HEK293 (cell line): ENCODE measurements around the gene ADH6.

Experiments used
- CTCF ChIA-PET: fragments of 350-600 bp; formaldehyde crosslinking; extraction: SDS; loops from one replicate; lab custom pipeline; 2021; ENCODE audit warnings: antibody characterized with exemption; lab: Yijun Ruan, JAX
- POLR2A ChIA-PET: fragments of 300-600 bp; formaldehyde crosslinking; extraction: SDS; loops from one replicate; lab custom pipeline; 2020; ENCODE audit warnings: antibody characterized with exemption, inconsistent platforms; lab: Yijun Ruan, JAX
- H3K27ac ChIP-seq: fragments of 200-500 bp; sonication (Bioruptor generic); 2 replicates; pipeline ENCODE4 v1.5.1; 2014; ENCODE audit warnings: low read depth, low read length, control low read depth, inconsistent platforms; ENCODE audit errors: extremely low read depth
- H3K36me3 ChIP-seq, 2 experiments: fragments of 200-500 bp in 1 of 2; sonication (Bioruptor generic) in 1 of 2; 1 replicate in 1 of 2; 2 replicates in 1 of 2; pipeline ENCODE4 v1.5.1; 2014 to 2017; ENCODE audit warnings: inconsistent platforms in 2 of 2, low read length in 2 of 2; ENCODE audit not compliant: control insufficient read depth in 2 of 2, insufficient read depth in 1 of 2
- H3K4me1 ChIP-seq: fragments of 200-500 bp; sonication (Bioruptor generic); 2 replicates; pipeline ENCODE4 v1.5.1; 2014; ENCODE audit warnings: mild to moderate bottlenecking, low read length, inconsistent platforms; ENCODE audit not compliant: control insufficient read depth, insufficient read depth
- H3K4me3 ChIP-seq: 2 replicates; pipeline ENCODE4 v1.5.1; 2011; ENCODE audit warnings: low read depth, mild to moderate bottlenecking, control low read depth, low read length, moderate library complexity
- H3K9me3 ChIP-seq: fragments of 200-500 bp; sonication (Bioruptor generic); 2 replicates; pipeline ENCODE4 v1.5.1; 2014; ENCODE audit warnings: low read depth, low read length, inconsistent platforms; ENCODE audit not compliant: control insufficient read depth, insufficient read depth
- FEZF1 ChIP-seq: fragments of 450-650 bp; formaldehyde crosslinking; IDR thresholded peaks from 2 replicates; pipeline ENCODE4 v1.5.1; 2016; ENCODE audit warnings: missing biosample characterization, missing genetic modification characterization
- OSR2 ChIP-seq: fragments of 450-650 bp; formaldehyde crosslinking; IDR thresholded peaks from 2 replicates; pipeline ENCODE4 v1.5.1; 2016; ENCODE audit warnings: missing biosample characterization, missing genetic modification characterization
- SCRT2 ChIP-seq: fragments of 450-650 bp; formaldehyde crosslinking; IDR thresholded peaks from 2 replicates; pipeline ENCODE4 v1.5.1; 2016; ENCODE audit warnings: missing biosample characterization, missing genetic modification characterization
- ZBTB21 ChIP-seq: fragments of 450-650 bp; formaldehyde crosslinking; IDR thresholded peaks from 2 replicates; pipeline ENCODE4 v1.5.1; 2017; ENCODE audit warnings: missing biosample characterization, missing genetic modification characterization
- ZIC2 ChIP-seq: fragments of 450-650 bp; formaldehyde crosslinking; IDR thresholded peaks from 2 replicates; pipeline ENCODE4 v1.5.1; 2016; ENCODE audit warnings: missing biosample characterization, missing genetic modification characterization
- ZNF121 ChIP-seq: fragments of 450-650 bp; formaldehyde crosslinking; IDR thresholded peaks from 2 replicates; pipeline ENCODE4 v1.5.1; 2016; ENCODE audit warnings: missing biosample characterization, missing genetic modification characterization
- ZNF169 ChIP-seq: fragments of 450-650 bp; formaldehyde crosslinking; IDR thresholded peaks from 2 replicates; pipeline ENCODE4 v1.5.1; 2016; ENCODE audit warnings: missing biosample characterization, missing genetic modification characterization
- ZNF175 ChIP-seq: fragments of 450-650 bp; formaldehyde crosslinking; IDR thresholded peaks from 2 replicates; pipeline ENCODE4 v1.5.1; 2016; ENCODE audit warnings: missing biosample characterization, missing genetic modification characterization
- ZNF302 ChIP-seq: fragments of 450-650 bp; formaldehyde crosslinking; IDR thresholded peaks from 2 replicates; pipeline ENCODE4 v1.5.1; 2016; ENCODE audit warnings: missing biosample characterization, missing genetic modification characterization, low read depth
- ZNF37A ChIP-seq: fragments of 450-650 bp; IDR thresholded peaks from 2 replicates; pipeline ENCODE4 v1.5.1; 2018; ENCODE audit warnings: missing biosample characterization, missing genetic modification characterization
- ZNF394 ChIP-seq: fragments of 450-650 bp; formaldehyde crosslinking; IDR thresholded peaks from 2 replicates; pipeline ENCODE4 v1.5.1; 2016; ENCODE audit warnings: missing biosample characterization, missing genetic modification characterization, mild to moderate bottlenecking, moderate library complexity, borderline replicate concordance
- ZNF426 ChIP-seq: fragments of 450-650 bp; formaldehyde crosslinking; IDR thresholded peaks from 2 replicates; pipeline ENCODE4 v1.5.1; 2017; ENCODE audit warnings: missing biosample characterization, missing genetic modification characterization, mild to moderate bottlenecking, inconsistent platforms, moderate library complexity
- ZNF514 ChIP-seq: fragments of 450-650 bp; formaldehyde crosslinking; IDR thresholded peaks from 2 replicates; pipeline ENCODE4 v1.5.1; 2016; ENCODE audit warnings: missing biosample characterization, missing genetic modification characterization
- ZNF585B ChIP-seq: fragments of 450-650 bp; formaldehyde crosslinking; IDR thresholded peaks from 2 replicates; pipeline ENCODE4 v1.5.1; 2016; ENCODE audit warnings: missing biosample characterization, missing genetic modification characterization
- ZNF610 ChIP-seq: fragments of 450-650 bp; formaldehyde crosslinking; IDR thresholded peaks from 2 replicates; pipeline ENCODE4 v1.5.1; 2016; ENCODE audit warnings: missing biosample characterization, missing genetic modification characterization, borderline replicate concordance
- ZNF623 ChIP-seq: fragments of 450-650 bp; formaldehyde crosslinking; IDR thresholded peaks from 2 replicates; pipeline ENCODE4 v1.5.1; 2016; ENCODE audit warnings: missing biosample characterization, missing genetic modification characterization
- ZNF624 ChIP-seq: fragments of 450-650 bp; formaldehyde crosslinking; IDR thresholded peaks from 2 replicates; pipeline ENCODE4 v1.5.1; 2017; ENCODE audit warnings: missing biosample characterization, missing genetic modification characterization
- ZNF707 ChIP-seq: fragments of 450-650 bp; formaldehyde crosslinking; IDR thresholded peaks from 2 replicates; pipeline ENCODE4 v1.5.1; 2016; ENCODE audit warnings: missing biosample characterization, missing genetic modification characterization
- ZNF768 ChIP-seq: fragments of 450-650 bp; formaldehyde crosslinking; IDR thresholded peaks from 2 replicates; pipeline ENCODE4 v1.5.1; 2018; ENCODE audit warnings: missing biosample characterization, mild to moderate bottlenecking, missing genetic modification characterization
- TF ChIP-seq, protein P1 (sequence below): fragments of 450-650 bp; formaldehyde crosslinking; IDR thresholded peaks from 2 replicates; pipeline ENCODE4 v1.5.1; 2017; ENCODE audit warnings: missing biosample characterization, missing genetic modification characterization
- TF ChIP-seq, protein P2 (sequence below): fragments of 450-650 bp; formaldehyde crosslinking; IDR thresholded peaks from 2 replicates; pipeline ENCODE4 v1.5.1; 2016; ENCODE audit warnings: missing biosample characterization, missing genetic modification characterization, borderline replicate concordance
- TF ChIP-seq, protein P3 (sequence below): fragments of 450-650 bp; formaldehyde crosslinking; IDR thresholded peaks from 2 replicates; pipeline ENCODE4 v1.5.1; 2017; ENCODE audit warnings: missing biosample characterization, missing genetic modification characterization

The ADH6 gene

DNA sequence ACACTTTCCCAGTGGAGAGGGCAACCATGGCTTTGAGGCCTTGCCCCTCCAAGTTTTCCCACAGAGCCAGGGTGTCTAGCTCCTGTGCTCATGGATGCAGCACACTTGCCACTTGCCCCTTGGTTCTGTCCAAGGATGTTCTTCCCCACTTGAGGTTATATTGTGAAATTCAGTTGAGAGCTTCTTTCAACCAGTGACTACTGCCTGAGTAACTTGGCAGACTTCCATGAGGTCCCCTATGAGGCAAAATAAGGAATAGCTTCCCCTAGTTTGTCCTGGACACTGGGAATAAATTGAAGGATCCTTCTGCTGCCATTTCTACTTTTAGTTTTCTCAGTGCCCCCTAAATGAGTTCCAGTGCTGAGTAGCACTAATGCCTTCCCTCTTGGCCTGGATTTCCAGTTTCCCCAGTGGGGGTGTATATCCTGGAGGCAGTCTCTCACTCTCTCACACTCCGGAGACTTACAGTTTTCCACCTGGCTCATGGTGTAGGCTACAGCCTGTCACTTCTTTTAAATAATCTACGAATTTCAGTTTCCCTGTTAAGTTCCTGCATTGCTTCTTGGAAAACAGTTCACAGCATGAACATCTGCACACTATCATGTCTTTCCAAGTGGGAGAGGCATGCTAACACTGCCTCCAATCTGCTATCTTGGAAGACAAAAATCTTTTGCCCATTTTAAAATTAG lies 38.5 kb downstream of the ADH6 start (continued):
- TF ChIP-seq ZNF175 (tag by site-specific recombination) (no peak), ZNF707 (tag by site-specific recombination) (no peak)

DNA sequence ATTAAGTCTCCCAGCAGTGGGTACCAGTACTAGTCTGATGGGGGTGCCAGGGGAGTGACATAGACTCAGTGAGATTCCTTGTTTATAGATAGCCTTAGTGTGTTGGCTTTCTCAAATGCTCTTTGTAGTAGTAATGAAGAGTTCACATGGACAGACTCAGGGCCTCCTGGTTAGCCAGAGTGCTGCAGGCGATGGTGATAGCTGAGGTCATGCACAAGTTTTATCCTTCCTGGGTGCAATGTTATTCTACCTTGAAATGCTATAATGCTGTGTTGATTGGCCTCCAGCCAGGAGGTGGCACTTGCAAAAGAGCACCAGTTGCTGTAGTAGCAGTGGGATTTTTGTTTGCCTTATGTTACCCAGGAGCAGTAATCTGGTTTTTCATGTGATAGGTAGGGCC lies 39.4 kb downstream of the ADH6 start:
- no peaks in the 10 kb centered on the region for H3K36me3 ChIP-seq
- no peak overlapping the region for H3K27ac ChIP-seq
- H3K4me1 ChIP-seq: no peaks in the 10 kb centered on the region
- no peak overlapping the region for H3K4me3 ChIP-seq
- no peak for TF ChIP-seq ZIC2 (tag by site-specific recombination)
- TF ChIP-seq ZNF623 (tag by site-specific recombination): no peak
- peak; percentile 30; the same call in 1 of the 2 replicates for TF ChIP-seq OSR2
- peak; percentile 43 for TF ChIP-seq SCRT2
- TF ChIP-seq FEZF1 (tag by site-specific recombination): peak; percentile 59
- no peak for TF ChIP-seq ZNF426 (tag by site-specific recombination)
- H3K9me3 ChIP-seq: no peaks in the 10 kb centered on the region
- CTCF ChIA-PET: no interaction called here
- POLR2A ChIA-PET: no interaction called here

DNA sequence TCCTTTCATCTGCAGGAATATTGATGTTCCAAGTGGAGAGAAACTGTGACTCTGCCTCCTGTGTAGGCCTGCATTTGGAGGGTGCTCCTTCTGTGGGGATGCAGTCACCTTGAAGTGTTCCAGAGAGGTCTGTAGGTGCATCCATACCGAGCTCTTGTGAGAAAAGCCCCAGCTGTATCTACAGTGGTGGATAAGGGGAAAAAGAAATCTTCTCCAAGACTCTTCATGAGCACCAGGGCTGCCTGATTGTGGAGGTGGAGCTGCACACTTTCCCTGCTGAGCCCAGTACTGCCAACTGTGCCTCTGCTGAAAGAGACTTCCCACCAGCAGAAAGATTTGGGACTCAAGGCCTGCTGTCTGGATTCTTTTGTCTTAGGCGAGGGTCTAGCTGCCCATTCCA lies 39.9 kb downstream of the ADH6 start:
- H3K36me3 ChIP-seq: no peaks in the 10 kb centered on the region
- H3K27ac ChIP-seq: no peak overlapping the region
- H3K9me3 ChIP-seq: no peaks in the 10 kb centered on the region
- no peak for TF ChIP-seq ZNF121 (tag by site-specific recombination)
- no peak for TF ChIP-seq ZNF169 (tag by site-specific recombination)
- TF ChIP-seq ZNF37A (tag by site-specific recombination): no peak
- no peak for TF ChIP-seq ZNF514 (tag by site-specific recombination)
- H3K4me3 ChIP-seq: no peak overlapping the region
- H3K4me1 ChIP-seq: no peaks in the 10 kb centered on the region
- CTCF ChIA-PET: no interaction called here
- POLR2A ChIA-PET: no interaction called here

DNA sequence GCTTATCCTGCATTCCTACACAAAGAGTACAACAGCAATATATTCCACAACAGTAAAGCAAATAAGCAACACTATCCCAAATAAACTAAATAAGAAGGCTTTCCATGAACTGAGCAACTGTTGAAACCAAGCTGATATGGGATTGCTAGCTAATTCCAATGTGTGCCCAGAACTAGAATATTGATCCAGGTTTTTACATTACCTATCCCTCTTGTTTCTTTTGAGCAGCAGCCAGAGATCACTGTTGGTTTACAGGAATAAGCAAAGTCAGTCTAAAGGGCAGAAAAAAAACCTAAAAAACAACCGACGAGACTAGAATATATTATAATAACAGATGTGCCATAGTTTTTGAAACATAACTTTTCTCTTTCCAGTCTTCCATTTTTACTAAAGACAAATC lies 52.5 kb downstream of the ADH6 start:
- Histone ChIP-seq H3K9me3 (no peaks in the 10 kb centered on the region), H3K36me3 (no peaks in the 10 kb centered on the region), H3K27ac (no peak overlapping the region), H3K4me1 (no peaks in the 10 kb centered on the region), H3K4me3 (no peak overlapping the region)
- ChIA-PET POLR2A (no interaction called here), CTCF (interaction anchor here (0.6 kb wide), 1 partner anchor 16 kb away, joined by 3 read pairs; no protein-coding TSS in a partner anchor)
- TF ChIP-seq ZNF768 (tag by site-specific recombination) (no peak), ZNF302 (tag by site-specific recombination) (no peak), ZNF37A (tag by site-specific recombination) (no peak), ZNF610 (tag by site-specific recombination) (no peak), ZNF585B (tag by site-specific recombination) (no peak), ZBTB21 (tag by site-specific recombination) (no peak), ZNF394 (no peak), ZNF624 (tag by site-specific recombination) (no peak)
- TF ChIP-seq, protein P1, sequence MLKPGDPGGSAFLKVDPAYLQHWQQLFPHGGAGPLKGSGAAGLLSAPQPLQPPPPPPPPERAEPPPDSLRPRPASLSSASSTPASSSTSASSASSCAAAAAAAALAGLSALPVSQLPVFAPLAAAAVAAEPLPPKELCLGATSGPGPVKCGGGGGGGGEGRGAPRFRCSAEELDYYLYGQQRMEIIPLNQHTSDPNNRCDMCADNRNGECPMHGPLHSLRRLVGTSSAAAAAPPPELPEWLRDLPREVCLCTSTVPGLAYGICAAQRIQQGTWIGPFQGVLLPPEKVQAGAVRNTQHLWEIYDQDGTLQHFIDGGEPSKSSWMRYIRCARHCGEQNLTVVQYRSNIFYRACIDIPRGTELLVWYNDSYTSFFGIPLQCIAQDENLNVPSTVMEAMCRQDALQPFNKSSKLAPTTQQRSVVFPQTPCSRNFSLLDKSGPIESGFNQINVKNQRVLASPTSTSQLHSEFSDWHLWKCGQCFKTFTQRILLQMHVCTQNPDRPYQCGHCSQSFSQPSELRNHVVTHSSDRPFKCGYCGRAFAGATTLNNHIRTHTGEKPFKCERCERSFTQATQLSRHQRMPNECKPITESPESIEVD (tag by site-specific recombination): no peak
- TF ChIP-seq, protein P2, sequence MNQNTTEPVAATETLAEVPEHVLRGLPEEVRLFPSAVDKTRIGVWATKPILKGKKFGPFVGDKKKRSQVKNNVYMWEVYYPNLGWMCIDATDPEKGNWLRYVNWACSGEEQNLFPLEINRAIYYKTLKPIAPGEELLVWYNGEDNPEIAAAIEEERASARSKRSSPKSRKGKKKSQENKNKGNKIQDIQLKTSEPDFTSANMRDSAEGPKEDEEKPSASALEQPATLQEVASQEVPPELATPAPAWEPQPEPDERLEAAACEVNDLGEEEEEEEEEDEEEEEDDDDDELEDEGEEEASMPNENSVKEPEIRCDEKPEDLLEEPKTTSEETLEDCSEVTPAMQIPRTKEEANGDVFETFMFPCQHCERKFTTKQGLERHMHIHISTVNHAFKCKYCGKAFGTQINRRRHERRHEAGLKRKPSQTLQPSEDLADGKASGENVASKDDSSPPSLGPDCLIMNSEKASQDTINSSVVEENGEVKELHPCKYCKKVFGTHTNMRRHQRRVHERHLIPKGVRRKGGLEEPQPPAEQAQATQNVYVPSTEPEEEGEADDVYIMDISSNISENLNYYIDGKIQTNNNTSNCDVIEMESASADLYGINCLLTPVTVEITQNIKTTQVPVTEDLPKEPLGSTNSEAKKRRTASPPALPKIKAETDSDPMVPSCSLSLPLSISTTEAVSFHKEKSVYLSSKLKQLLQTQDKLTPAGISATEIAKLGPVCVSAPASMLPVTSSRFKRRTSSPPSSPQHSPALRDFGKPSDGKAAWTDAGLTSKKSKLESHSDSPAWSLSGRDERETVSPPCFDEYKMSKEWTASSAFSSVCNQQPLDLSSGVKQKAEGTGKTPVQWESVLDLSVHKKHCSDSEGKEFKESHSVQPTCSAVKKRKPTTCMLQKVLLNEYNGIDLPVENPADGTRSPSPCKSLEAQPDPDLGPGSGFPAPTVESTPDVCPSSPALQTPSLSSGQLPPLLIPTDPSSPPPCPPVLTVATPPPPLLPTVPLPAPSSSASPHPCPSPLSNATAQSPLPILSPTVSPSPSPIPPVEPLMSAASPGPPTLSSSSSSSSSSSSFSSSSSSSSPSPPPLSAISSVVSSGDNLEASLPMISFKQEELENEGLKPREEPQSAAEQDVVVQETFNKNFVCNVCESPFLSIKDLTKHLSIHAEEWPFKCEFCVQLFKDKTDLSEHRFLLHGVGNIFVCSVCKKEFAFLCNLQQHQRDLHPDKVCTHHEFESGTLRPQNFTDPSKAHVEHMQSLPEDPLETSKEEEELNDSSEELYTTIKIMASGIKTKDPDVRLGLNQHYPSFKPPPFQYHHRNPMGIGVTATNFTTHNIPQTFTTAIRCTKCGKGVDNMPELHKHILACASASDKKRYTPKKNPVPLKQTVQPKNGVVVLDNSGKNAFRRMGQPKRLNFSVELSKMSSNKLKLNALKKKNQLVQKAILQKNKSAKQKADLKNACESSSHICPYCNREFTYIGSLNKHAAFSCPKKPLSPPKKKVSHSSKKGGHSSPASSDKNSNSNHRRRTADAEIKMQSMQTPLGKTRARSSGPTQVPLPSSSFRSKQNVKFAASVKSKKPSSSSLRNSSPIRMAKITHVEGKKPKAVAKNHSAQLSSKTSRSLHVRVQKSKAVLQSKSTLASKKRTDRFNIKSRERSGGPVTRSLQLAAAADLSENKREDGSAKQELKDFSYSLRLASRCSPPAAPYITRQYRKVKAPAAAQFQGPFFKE (tag by site-specific recombination): no peak
- TF ChIP-seq, protein P3, sequence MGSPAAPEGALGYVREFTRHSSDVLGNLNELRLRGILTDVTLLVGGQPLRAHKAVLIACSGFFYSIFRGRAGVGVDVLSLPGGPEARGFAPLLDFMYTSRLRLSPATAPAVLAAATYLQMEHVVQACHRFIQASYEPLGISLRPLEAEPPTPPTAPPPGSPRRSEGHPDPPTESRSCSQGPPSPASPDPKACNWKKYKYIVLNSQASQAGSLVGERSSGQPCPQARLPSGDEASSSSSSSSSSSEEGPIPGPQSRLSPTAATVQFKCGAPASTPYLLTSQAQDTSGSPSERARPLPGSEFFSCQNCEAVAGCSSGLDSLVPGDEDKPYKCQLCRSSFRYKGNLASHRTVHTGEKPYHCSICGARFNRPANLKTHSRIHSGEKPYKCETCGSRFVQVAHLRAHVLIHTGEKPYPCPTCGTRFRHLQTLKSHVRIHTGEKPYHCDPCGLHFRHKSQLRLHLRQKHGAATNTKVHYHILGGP (tag by site-specific recombination): no peak
